ENCODE measurements around the gene STIM2.

STIM2 gene

GRCh38 chr4:26912810-26913209 is 52.2 kb downstream of the STIM2 start:
- TF ChIP-seq CTCF (IDR thresholded peaks at IDR 0.05; ENCODE audit: borderline replicate concordance, control extremely low read depth, extremely low read depth, insufficient read depth, missing control alignments) = no peak
- DNase-seq (ENCODE audit: low spot score) = no peak
- in situ Hi-C loops (cut with MboI; ENCODE audit: low sequenced_read_pairs, unreplicated experiment) = no loop called here

- TF ChIP-seq CTCF (IDR thresholded peaks at IDR 0.05; ENCODE audit: borderline replicate concordance, control extremely low read depth, extremely low read depth, insufficient read depth, missing control alignments) = no peak
- in situ Hi-C loops (cut with MboI; ENCODE audit: low sequenced_read_pairs, unreplicated experiment) = no loop called here
- no peak for DNase-seq (ENCODE audit: low spot score)
Measured at GRCh38 chr4:26916195-26916594, 55.6 kb downstream of the STIM2 start.

GRCh38 chr4:26930964-26931363 is 70.3 kb downstream of the STIM2 start:
- in situ Hi-C loops (cut with MboI; ENCODE audit: low sequenced_read_pairs, unreplicated experiment) = no loop called here
- no peak for TF ChIP-seq CTCF (IDR thresholded peaks at IDR 0.05; ENCODE audit: borderline replicate concordance, control extremely low read depth, extremely low read depth, insufficient read depth, missing control alignments)
- DNase-seq (ENCODE audit: low spot score) = no peak

- in situ Hi-C loops (cut with MboI; ENCODE audit: low sequenced_read_pairs, unreplicated experiment) = no loop called here
- no peak for TF ChIP-seq CTCF (IDR thresholded peaks at IDR 0.05; ENCODE audit: borderline replicate concordance, control extremely low read depth, extremely low read depth, insufficient read depth, missing control alignments)
- no peak for DNase-seq (ENCODE audit: low spot score)
Measured at GRCh38 chr4:26931451-26931850, 70.8 kb downstream of the STIM2 start.

- in situ Hi-C loops (cut with MboI; ENCODE audit: low sequenced_read_pairs, unreplicated experiment) = no loop called here
- TF ChIP-seq CTCF (IDR thresholded peaks at IDR 0.05; ENCODE audit: borderline replicate concordance, control extremely low read depth, extremely low read depth, insufficient read depth, missing control alignments) = no peak
- DNase-seq (ENCODE audit: low spot score) = no peak
Measured at GRCh38 chr4:26931966-26932365, 71.3 kb downstream of the STIM2 start.

- no peak for DNase-seq (ENCODE audit: low spot score)
- in situ Hi-C loops (cut with MboI; ENCODE audit: low sequenced_read_pairs, unreplicated experiment) = no loop called here
- no peak for TF ChIP-seq CTCF (IDR thresholded peaks at IDR 0.05; ENCODE audit: borderline replicate concordance, control extremely low read depth, extremely low read depth, insufficient read depth, missing control alignments)
Measured at GRCh38 chr4:26935397-26935796, 74.8 kb downstream of the STIM2 start.

All from GM13976 (cell line).